ENCODE measurements around the gene GRAP2. TPM values are rescaled to one million over a fixed set of nuclear protein-coding genes. Genes with fewer than 3 reads are reported as not detected.
A peak's percentile ranks its signal among the peaks of the same experiment; 100 is the strongest.

Gene GRAP2
- total and polyA plus RNA-seq, 9 of the 15 experiments (the other 6 are each of a cell fraction or from before 2014, with no cell fraction given): 4.8 to 88.7 (median 60.4) TPM

GRCh38 chr22:39988386-39989114 is 87.7 kb downstream of the GRAP2 start (continued):
- TF ChIP-seq FOXK2 (conservative IDR thresholded peaks at IDR 0.05 in 1 of 2, IDR thresholded peaks at IDR 0.05 in 1 of 2; ENCODE audit: low read depth in 2 of 2) (peak in 1 of 2 experiments; percentile 69; a peak in 3 of 4 replicates), NCOA1 (IDR thresholded peaks at IDR 0.05; ENCODE audit: low read depth) (peak; percentile 31; the same call in 1 of the 2 replicates), CREM (IDR thresholded peaks at IDR 0.05; ENCODE audit: low read depth) (peak; percentile 91), CREB3 (tag; conservative IDR thresholded peaks at IDR 0.05; ENCODE audit: low read depth) (no peak), PKNOX1 (IDR thresholded peaks at IDR 0.05) (peak; percentile 77), DLX4 (CRISPR knock-in tag; IDR thresholded peaks at IDR 0.05) (no peak), TFAP4 (CRISPR knock-in tag; IDR thresholded peaks at IDR 0.05; ENCODE audit: borderline replicate concordance) (no peak), POLR2B (IDR thresholded peaks at IDR 0.05; ENCODE audit: low read depth, partially characterized antibody) (peak; percentile 48), CTBP1 (IDR thresholded peaks at IDR 0.05; ENCODE audit: borderline replicate concordance) (peak; percentile 52; the same call in 1 of the 2 replicates), SIRT6 (IDR thresholded peaks at IDR 0.05; ENCODE audit: low read depth, low read length) (no peak), MAFK (IDR thresholded peaks at IDR 0.05; ENCODE audit: low read length) (no peak), RBFOX2 (IDR thresholded peaks at IDR 0.05; ENCODE audit: low read depth, low read length) (peak; percentile 58), ZSCAN32 (CRISPR knock-in tag; IDR thresholded peaks at IDR 0.05) (0 out of 2 replicates have a peak, but pooled peaks have one; percentile 15), ZNF592 (IDR thresholded peaks at IDR 0.05) (0 out of 2 replicates have a peak, but pooled peaks have one; percentile 55), EP300 (IDR thresholded peaks at IDR 0.05; ENCODE audit: low read length) (peak; percentile 60; the same call in 1 of the 2 replicates), ARID1B (IDR thresholded peaks at IDR 0.05) (peak; percentile 37; the same call in 1 of the 2 replicates), GATAD2B (IDR thresholded peaks at IDR 0.05; ENCODE audit: borderline replicate concordance) (no peak)

Data from K562 (cell line).